ENCODE results near the gene SELENOV.

DNA sequence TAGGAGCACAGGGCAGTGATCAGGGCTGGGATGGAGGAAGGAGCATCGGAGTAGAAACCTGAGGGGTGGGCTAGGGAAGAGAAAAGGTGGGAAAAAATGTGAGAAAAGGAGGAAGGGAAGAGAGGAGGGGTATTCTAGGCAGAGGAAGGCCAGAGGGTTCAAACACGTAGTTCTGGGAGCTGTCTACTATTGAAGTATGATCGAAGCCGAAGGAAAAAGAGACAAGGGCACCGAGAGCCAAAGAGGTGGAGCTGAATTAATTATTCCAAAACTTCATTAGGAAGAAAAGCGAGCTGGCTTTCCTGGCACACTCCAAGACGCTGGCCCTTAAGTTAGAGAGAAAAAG lies 8.4 kb upstream of the SELENOV start:
- TF ChIP-seq, protein P1, sequence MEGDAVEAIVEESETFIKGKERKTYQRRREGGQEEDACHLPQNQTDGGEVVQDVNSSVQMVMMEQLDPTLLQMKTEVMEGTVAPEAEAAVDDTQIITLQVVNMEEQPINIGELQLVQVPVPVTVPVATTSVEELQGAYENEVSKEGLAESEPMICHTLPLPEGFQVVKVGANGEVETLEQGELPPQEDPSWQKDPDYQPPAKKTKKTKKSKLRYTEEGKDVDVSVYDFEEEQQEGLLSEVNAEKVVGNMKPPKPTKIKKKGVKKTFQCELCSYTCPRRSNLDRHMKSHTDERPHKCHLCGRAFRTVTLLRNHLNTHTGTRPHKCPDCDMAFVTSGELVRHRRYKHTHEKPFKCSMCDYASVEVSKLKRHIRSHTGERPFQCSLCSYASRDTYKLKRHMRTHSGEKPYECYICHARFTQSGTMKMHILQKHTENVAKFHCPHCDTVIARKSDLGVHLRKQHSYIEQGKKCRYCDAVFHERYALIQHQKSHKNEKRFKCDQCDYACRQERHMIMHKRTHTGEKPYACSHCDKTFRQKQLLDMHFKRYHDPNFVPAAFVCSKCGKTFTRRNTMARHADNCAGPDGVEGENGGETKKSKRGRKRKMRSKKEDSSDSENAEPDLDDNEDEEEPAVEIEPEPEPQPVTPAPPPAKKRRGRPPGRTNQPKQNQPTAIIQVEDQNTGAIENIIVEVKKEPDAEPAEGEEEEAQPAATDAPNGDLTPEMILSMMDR (IDR thresholded peaks at IDR 0.05; ENCODE audit: borderline replicate concordance, extremely low read depth, low read length, poor library complexity, severe bottlenecking), result no peak
- TF ChIP-seq EZH2 (IDR thresholded peaks at IDR 0.05; ENCODE audit: borderline replicate concordance, low read depth, low read length, severe bottlenecking), result no peak
